Skeletal muscle cell (primary cell): ENCODE data around the gene MYD88.
"Not testable (repeated sequence)": the region's sequence is repeated elsewhere in the genome, so short reads cannot be mapped to it uniquely, and the experiment has no call there.

Experiments used
- DNase-seq: peaks from one replicate; pipeline ENCODE4 v3.0.0-alpha.2; 2010; ENCODE audit warnings: low read depth
- H3K4me3 ChIP-seq: 2 replicates; pipeline ENCODE4 v1.5.1; 2011; ENCODE audit warnings: low read depth, mild to moderate bottlenecking, control low read depth, low read length, moderate library complexity

MYD88 gene

DNA sequence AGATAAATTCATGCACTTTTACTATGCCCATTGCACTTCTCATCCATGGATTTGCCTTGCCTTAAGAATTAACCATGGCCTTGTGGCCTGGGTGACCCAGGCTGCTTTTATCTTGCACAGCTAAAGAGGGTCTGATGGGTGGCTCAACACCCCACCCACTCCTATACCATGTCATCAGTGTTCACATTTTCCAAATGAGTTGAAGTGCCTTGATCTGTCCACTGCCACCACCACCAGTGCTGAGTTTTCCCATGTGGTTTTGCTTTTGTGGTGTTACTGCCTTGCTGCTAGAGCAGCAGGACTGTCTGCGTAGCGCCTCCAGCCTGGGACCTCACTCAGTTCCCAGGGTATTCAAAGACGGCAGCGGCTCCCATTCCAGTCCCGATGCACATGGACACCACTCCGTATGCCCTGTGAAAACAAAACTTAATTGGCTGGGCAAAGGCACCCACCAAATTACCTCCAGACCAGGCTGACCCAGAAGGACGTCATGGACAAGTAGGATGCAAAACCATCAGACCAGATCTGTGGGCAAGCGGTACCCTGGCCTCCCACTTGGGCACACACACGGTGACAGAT, 15.7 kb upstream of the MYD88 start:
- no peak overlapping the region for H3K4me3 ChIP-seq
- no peak for DNase-seq

DNA sequence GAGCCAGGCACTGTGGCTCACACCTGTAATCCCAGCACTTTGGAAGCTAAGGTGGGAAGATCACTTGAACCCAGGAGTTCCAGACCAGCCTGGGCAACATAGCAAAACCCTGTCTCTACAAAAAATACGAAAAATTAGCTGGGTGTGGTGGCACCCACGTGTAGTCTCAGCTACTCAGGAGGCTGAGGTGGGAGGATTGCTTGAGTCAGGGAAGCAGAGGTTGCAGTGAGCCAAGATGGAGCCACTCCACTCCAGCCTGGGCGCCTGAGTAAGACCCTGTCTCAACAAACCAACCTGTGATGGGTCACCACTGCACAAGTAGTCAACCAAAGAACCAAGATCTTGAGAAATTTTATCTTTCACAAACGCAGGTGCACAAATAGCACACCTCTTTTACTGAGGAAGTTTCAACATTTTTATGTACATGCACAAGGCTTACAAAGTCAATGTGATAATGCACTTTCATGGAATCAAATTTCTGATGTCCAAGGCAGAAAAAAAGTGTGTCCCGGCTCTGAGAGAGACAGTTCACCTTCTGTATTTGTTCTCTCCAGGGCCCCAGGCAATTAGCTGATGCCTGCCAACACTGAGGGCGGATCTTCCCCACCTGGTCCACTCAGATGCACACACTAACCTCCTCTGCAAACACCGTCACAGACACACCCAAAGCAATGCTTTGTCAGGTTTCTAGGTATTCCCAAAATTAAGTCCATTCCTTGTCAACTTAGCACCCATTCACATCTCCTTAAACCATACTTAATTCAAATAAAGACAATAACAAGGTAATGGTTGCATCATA, 13.9 kb upstream of the MYD88 start:
- no peak overlapping the region for H3K4me3 ChIP-seq
- DNase-seq: no peak

DNA sequence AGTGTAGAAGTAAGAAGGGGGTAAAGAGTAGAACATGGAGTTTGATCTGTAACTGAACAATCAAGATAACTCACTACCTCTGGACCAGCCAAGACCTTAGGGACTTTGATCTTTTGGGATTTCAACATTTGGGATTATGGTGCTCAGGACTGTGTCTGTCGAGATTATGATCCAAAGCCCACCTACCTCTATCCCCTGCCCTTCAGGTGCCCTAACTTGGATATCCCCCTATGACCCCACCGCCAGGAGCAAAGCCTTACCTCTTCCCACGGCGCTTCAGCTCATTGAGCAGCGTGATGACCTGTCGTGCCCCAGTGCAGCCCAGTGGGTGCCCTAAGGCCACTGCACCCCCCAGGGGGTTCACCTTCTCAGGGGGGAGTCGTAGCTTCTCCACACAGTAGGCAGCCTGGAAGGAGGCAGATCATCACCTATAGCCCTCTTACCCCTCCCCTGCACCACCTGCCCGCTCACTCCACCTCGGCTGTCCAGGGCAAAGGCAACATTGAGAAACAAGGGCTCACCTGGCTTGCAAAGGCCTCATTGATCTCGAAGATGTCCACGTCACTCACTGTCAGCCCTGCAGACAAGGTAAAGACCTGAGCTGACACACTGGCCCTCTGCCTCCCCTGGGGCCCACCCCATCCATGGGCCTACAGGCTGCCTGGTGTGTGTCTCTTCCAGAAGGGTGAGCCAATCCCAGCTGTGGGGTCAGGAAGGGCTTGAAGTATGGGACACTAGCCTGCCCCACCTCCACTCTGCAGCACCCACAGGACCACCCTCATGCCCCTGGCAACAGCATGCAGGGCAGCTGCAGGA, 12.9 kb upstream of the MYD88 start:
- H3K4me3 ChIP-seq: no peak overlapping the region
- no peak for DNase-seq

DNA sequence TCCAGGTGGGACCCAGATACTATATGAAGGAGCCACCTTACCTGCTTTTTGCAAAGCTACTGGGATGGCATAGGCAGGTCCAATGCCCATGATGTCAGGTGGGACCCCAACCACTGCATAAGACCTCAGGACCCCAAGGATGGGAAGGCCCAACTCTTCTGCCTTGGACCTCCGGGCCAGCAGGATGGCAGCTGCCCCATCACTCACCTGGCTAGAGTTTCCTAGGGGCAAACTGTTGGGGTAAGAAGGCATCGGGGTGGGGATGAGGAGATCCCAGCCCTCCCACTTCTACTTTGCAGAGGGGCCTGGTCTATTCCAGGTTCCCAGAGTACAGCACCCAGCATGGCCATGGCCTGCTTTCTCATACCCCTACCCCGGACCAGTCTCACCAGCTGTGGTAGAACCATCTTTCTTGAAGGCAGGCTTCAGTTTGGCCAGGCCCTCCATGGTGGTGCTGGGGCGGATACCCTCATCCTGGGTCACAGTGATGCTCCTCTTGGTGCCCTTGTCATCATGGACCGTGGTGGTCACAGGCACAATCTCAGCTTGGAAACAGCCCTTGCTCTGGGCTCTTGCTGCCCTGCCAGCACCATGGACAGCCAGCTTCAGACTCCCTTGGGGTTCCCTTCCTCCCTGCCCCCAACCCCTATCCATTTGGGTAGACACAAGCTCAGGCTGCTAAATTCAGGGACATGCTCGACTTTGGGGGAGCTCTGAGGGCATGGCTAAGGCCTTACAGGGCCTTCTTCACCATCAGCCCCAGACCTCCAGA, 12.2 kb upstream of the MYD88 start:
- DNase-seq: no peak
- H3K4me3 ChIP-seq: no peak overlapping the region

DNA sequence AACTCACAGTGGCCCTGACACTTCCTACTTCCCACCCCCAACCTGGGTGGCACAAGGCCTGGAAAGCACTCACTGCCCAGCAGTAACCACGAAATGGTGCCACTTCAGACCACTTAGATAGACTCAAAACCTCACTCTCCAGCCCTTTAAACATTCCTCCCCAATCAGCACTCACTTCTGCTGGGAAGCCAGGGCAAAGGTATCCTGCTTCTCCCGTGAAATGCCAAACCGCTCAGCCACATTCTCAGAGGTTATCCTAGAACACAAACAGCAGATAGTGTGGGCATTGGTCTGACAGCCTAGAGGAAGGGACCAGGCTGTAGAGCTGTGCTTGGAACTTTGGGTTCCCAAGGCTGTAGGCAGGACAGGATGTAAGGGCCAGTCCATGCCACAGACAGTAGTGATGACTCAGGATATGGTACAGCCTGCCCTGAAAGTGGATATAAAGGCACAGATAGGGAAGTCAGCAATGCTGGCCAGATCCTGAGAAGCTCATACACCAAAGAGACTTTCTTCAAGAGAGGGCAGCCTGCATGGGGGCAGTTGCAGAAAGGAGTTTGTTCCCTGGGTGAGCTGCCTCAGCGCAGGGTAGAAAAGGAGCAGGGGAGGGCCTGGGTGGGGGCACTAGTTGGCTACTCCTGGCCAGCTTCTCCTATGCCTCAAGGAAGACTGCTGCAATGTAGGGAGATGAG, 10.7 kb upstream of the MYD88 start:
- H3K4me3 ChIP-seq: no peak overlapping the region
- no peak for DNase-seq

DNA sequence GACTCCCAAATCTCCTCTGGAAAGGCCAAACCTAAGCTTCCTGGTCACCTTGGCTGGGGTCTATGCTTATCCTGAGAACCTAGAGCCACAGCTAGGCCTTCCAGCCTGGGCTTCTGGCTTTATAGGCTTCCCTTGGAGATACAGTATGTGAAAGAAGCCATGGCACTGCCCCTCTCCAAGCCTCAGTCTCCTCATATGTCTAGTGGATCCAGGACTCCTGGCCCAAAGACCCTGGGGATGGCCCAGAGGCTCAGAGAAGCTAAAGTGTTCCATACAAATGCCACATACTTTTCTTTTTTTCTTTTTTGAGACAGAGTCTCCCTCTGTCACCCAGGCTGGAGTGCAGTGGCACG, 10.2 kb upstream of the MYD88 start:
- no peak for DNase-seq

DNA sequence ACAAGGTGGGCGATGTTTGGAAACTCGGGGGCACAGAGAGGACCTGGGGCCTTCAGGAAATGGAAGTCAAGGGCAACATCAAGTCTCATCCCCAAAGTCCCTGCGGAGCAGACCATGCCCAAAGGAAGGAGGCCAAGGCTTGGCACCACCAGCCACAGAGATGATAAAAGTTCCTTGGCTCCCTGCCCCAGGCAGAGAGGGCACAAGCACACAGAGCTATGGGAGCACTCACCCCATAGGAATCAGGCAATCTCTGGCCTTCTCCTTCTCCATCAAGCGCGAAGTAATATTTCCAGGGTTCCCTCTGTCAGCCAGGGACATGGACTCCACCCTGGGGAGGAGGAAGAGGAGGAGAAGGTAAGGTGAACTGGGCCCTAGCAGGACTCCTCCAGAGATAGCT, 9.4 kb upstream of the MYD88 start:
- no peak for DNase-seq
- H3K4me3 ChIP-seq: no peak overlapping the region

More for the DNA sequence above, 10.2 kb upstream of the MYD88 start:
- no peak overlapping the region for H3K4me3 ChIP-seq

DNA sequence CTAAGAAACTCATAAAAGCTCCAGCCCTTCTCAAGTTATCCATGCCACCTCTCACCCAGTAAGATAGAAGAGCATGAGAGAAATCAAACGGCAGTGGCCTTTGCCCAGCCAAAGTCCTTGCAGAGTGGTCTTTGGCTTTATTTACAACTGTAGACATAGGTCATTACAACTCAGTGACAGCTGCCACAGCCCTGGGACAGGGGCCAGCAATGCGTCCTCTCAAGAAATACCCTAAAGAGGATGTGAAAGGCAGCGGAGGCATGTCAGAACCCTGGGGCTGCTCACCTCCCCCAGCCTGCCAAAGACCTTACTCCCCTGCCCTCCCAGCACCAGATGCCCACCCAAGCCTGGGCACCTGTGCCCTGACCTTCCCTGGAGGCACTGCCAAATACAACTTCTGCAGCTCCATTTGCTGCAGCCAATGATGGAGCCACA, 7.8 kb upstream of the MYD88 start:
- no peak for DNase-seq
- H3K4me3 ChIP-seq: no peak overlapping the region

DNA sequence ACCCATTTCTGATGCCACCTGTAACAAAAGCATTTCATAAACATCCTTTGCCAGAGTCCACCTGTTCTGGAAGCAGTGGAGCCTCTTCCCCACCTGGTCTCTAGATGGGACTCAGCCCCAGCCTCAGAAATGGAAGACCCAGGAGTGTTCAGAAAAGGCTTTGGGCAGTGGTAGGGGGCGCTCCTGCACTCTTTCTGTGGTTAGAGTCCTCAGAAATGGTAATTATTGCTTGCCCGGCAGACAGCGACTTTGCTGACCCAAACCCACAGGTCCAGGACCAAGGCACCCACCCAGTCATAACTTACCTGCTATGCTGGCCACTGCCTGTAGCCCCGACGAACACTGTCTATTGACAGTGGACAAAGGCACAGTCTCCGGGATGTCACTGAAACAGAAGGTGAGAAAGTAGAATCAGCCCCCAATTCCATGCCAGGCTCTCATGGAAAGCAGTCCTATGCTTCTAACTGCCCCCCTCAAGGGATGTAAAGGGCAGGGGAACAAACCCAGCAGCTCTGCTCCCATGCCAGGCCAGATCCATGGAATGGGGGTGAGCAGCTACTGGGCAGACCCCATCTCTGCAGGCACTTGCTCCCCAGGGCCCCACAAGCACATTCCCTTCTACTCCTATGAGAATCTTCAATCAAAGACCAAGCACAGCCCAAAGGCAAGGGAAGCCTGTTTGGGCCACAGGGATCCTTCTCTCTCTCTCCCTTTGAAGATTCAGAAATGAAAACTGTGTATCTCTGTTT, 6.7 kb upstream of the MYD88 start:
- H3K4me3 ChIP-seq: no peak overlapping the region
- DNase-seq: no peak

DNA sequence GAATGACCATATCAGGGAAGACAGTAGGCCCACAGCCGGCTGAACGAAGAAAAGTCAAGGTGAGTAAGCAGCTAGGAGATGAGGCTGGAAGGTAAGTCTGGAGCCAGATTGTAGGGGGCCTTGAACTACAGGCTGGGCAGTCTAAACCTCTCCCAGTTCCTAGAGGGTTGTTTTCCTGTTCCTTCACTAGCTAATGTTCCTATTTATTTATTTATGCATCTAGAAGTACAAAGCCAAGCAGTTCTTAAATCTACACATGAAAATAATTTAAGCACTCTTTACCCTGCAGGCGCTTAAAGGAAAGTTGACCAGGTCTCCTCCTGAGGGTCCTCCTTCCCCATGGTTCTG, 5.3 kb upstream of the MYD88 start:
- DNase-seq: no peak
- no peak overlapping the region for H3K4me3 ChIP-seq

DNA sequence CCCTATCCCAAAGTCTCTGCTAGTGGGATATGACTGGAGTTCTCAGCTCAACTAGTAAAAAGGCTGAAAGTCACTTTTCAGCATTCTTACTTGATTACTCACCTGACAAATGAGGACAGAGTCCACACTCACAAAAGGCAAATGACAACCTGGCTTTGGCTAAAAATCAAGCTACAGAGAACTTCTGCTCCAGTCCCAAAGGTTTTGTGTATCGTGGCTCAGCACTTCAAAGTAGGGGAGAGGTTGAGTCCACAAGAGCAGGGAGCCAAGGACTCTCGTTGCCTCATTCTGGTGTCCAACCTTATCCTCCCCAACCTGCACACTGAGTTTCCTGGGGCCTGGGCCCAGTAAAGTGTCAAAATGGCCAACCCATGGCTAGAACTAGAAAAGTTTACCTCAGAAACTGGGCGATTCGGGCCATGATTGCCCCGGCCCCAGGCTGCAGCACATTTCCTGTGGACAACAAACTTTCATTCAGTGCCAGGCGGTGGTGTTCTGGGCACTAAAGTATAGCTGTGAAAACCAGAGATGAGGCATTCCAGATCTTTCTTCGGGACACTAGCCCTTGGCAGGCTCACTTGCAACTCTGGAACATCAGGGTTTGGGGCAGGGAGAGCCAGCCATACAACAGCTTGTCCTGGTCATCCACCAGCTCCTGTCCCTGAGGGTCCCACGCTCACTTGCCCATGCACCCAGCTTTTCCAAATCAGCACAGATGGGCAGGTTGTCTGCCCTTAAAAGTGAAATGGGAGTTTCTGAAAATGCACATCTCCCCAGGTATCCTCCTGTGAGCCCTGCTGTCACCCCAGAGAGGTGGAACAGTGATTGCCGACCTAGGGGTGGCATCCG, 4.7 kb upstream of the MYD88 start:
- no peak for DNase-seq

DNA sequence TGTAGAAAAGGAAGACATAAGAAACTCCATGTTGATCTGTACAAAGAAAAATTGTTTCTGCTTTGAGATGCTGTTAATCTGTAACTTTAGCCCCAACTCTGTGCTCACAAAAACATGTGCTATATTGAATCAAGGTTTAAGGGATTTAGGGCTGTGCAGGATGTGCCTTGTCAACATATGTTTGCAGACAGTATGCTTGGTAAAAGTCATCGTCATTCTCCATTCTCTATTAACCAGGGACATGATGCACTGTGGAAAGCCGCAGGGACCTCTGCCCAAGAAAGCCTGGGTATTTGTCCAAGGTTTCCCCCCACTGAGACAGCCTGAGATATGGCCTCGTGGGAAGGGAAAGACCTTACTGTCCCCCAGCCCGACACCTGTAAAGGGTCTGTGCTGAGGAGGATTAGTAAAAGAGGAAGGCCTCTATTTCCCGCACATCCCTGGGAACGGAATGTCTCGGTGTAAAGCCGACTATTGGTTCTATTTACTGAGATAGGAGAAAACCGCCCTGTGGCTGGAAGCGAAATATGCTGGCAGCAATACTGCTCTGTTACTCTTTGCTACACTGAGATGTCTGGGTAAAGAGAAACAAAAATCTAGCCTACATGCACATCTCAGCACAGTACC, 3.8 kb upstream of the MYD88 start:
- DNase-seq, H3K4me3 ChIP-seq: not testable (repeated sequence)

More for the DNA sequence above, 4.7 kb upstream of the MYD88 start:
- H3K4me3 ChIP-seq: no peak overlapping the region

DNA sequence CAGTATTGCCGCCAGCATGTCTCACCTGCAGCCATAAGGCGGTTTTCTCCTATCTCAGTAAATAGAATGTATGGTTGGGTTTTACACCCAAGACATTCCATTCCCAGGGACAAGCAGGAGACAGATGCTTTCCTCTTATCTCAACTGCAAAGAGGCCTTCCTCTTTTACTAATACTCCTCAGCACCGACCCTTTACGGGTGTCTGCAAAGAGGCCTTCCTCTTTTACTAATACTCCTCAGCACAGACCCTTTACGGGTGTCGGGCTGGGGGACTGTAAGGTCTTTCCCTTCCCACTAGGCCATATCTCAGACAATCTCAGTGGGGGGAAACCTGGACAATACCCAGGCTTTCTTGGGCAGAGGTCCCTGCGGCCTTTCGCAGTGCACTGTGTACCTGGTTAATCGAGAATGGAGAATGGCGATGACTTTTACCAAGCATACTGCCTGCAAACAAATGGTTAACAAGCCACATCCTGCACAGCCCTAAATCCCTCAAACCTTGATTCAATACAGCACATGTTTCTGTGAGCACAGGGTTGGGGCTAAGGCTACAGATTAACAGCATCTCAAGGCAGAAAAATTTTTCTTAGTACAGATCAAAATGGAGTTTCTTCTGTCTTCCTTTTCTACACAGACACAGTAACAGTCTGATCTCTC, 2.7 kb upstream of the MYD88 start:
- DNase-seq: not testable (repeated sequence)
- H3K4me3 ChIP-seq: peak overlapping the region; percentile 61

DNA sequence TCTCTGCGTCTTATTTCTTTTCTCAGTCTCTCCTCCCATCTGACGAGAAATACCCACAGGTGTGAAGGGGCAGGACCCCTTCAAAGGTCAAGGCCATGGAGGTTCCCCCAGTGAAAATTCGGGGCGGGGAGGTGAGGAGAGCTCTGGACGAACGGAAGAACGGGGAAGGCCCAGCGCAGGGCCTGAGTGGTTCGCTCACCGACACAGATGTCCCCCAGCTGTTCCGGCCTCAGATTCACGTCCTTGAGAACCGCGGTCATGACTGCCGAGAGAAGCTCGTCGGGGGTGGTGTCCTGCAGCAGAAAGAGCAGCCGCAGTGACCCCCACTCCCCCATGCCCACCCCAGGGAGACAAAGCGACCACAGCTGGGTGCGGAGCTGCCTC, 2.1 kb upstream of the MYD88 start:
- no peak for DNase-seq
- H3K4me3 ChIP-seq: peak overlapping the region; percentile 61

DNA sequence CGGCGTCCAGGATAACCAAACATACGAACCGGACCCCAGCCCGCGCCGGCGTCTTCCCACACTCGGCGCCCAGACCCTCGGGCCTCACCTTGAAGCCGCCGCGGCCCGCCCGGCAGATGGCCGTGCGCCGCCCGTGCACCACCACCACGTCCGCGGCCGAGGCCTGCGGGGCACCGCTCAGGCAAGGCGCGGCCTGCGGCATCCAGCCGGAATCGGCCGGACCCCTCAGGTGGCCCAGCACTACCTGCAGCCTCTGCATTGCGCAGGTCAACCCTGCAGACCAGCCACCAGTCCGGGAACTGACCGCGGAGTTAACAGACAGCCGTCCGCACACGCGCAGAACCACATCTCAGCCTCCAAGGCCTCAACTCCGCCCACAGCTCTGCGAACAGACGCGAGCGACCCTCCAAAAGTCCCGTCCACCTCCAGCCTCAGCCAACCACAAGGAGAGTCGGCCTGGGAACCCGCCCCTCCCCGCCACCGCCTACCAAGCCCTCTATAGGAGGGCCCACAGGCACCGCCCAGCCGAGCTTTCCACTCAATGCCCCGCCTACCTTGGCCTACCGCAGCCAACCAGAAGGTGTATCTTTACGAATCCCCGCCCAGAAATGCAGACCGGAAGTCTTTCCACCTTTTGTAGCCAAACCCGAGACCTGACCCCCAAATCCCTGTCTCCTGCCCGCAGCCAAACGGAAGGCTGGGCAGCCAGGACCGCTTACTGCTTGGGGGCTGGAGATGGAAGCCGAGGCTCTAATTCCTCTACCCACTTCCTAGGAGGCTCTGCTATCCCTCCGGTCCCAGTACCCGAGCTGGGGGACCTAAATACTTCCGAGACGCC, 1.5 kb upstream of the MYD88 start, which contains the start of gene ACAA1:
TSS of gene ACAA1 (minus strand) at position 351 of the 838 bp plus-strand sequence. CDS start at position 259, 92 bp downstream.
- H3K4me3 ChIP-seq: peak within 1 kb of the TSS; percentile 76
- DNase-seq: peak; percentile 96
